HG02981 (cell line): ENCODE measurements around the gene SIRT7.
"Not testable (repeated sequence)": the region's sequence is repeated elsewhere in the genome, so short reads cannot be mapped to it uniquely, and the experiment has no call there.

ENCODE experiments used
- ATAC-seq: cut with Tn5 transposase; IDR thresholded peaks from one replicate; pipeline ENCODE4 v1.9.1; 2021; ENCODE audit warnings: mild to moderate bottlenecking, moderate library complexity; ENCODE audit not compliant: unreplicated experiment

SIRT7 gene

GRCh38 chr17:81955058-81955681 lies 37.2 kb upstream of the SIRT7 start:
- no peak for ATAC-seq

DNA sequence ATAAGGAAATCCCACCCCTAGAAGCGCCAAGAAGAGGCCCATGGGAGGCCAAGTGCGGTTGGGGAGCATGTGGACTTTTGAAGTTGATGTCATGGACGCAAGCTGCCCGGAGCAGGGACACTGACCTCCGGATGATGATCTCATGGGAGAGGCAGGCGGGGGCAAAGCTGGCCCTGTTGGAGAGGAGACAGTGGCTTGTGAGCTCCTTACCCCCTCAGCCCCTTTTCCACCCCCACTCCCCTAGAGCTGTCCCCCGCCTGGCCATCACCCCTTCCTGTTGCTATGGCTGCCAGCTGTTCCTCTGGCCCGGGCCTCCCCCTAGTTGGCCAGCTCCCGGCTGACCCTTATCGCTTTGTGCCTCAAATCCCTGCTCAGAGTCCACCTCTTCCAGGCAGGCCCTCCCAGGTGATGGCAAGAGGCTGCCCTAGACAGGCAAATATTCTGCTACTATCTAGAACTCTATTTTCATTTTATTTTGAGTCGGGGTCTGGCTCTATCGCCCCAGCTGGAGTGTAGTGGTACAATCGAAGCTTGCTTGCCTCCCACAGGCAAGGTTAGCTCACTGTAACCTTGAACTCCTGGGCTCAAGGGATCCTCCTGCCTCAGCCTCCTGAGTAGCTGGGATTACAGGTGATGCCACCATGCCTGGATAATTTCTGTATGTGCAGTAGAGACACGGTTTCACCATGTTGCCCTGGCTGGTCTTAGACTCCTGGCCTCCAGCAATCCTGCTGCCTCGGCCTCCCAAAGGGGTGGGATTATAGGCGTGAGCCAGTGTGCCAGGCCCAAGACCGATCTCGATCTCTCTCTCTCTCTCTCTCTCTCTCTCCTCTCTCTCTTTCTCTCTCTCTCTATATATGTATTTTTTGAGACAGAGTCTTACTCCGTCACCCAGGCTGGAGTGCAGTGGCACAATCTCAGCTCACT lies 36.4 kb upstream of the SIRT7 start:
- ATAC-seq: no peak

DNA sequence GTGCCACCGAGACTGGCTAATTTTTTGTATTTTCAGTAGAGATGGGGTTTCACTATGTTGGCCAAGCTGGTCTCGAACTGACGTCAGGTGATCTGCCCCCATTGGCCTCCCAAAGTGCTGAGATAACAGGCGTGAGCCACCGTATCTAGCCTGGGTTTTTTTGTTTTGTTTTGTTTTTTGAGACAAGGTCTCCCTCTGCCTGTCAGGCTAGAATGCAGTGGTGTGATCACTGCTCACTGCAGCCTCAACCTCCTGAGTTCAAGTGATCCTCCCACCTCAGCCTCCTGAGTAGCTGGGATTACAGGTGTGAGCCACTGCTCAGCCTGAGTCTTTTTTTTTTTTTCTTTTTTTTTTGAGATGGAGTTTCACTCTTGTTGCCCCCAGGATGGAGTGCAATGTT lies 35.5 kb upstream of the SIRT7 start:
- ATAC-seq: not testable (repeated sequence)

GRCh38 chr17:81952792-81953228 lies 34.8 kb upstream of the SIRT7 start:
- ATAC-seq: no peak

GRCh38 chr17:81951785-81952684 lies 34.1 kb upstream of the SIRT7 start:
- ATAC-seq: no peak

GRCh38 chr17:81950501-81950900 lies 32.5 kb upstream of the SIRT7 start:
- no peak for ATAC-seq

DNA sequence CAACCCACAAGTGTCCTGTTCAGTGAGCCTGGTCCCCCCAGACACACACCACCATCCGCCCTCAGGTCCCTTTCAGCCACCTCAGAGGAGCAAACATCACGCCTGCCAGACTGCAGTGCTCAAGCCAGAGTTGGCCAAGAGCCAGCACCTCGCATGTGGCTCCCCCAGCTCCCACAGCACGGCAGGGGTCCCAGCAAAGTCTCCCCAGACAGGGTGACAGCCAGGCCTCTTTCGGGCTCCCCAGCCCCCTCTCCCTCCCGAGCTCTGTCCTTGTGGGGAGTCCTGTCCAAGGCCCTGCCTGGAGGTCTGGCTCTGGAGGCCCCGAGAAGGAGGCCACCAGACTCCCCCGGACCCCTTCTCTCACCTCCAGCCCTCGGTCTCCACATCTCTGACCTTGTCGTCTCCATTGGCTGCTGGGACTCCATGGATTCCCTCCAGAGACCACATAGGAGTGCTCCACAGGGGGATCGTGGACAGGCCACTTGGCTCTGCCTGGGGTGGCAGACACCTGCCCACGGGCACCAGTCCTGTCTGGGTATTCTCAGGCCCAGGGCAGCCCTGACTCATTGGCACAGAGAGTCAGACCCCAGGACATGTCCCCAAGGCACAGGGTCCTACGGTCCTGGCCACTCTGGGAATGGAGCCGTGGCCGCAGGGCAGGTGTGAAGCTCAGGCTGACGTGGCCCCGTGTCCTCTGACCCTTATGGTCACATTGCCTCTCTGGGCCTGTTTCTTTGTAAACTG lies 30.8 kb upstream of the SIRT7 start:
- ATAC-seq: no peak

DNA sequence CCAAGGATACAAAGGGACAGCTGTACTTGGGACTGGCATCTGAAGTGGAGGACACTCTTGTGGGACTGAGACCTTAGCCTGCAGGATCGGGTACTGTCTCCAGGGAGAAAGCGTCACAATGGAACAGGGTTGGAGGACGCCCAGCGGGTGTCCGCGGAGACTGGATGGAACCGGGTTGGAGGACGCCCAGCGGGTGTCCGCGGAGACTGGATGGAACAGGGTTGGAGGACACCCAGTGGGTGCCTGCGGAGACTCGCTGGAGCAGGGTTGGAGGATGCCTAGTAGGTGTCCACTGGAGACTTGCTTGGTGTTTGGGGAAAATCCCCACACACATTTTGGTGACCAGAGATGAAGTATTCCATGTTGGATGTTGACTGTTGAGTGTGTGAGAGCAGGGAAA lies 29.2 kb upstream of the SIRT7 start, which contains the start of gene MYADML2:
MYADML2 (minus strand) TSS at position 45 of the 400 bp plus-strand sequence. CDS start 5,492 bp downstream, outside the sequence.
- ATAC-seq: no peak

- no peak for ATAC-seq
Observed at GRCh38 chr17:81944858-81945257, 26.9 kb upstream of the SIRT7 start.

DNA sequence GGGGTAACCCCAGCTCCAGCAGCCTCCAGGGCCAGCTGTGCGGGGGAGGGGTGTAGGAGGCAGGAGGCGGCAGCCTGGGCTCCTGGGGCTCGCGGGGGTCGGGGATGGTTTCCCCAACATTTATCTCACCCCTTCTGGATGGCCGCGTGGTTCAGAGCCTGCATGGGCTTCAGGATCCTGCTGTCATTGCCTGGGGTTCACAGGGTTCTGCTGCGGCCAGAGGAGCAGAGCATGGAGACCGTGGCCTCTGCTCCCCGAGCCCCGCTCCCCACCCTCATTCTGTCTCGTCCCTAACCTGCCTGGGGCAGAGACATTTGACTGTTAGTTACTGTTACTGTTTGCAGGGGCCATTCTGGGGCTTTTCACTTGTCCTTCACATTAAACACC lies 24.2 kb upstream of the SIRT7 start:
- no peak for ATAC-seq

GRCh38 chr17:81941484-81942166 lies 23.6 kb upstream of the SIRT7 start:
- no peak for ATAC-seq

DNA sequence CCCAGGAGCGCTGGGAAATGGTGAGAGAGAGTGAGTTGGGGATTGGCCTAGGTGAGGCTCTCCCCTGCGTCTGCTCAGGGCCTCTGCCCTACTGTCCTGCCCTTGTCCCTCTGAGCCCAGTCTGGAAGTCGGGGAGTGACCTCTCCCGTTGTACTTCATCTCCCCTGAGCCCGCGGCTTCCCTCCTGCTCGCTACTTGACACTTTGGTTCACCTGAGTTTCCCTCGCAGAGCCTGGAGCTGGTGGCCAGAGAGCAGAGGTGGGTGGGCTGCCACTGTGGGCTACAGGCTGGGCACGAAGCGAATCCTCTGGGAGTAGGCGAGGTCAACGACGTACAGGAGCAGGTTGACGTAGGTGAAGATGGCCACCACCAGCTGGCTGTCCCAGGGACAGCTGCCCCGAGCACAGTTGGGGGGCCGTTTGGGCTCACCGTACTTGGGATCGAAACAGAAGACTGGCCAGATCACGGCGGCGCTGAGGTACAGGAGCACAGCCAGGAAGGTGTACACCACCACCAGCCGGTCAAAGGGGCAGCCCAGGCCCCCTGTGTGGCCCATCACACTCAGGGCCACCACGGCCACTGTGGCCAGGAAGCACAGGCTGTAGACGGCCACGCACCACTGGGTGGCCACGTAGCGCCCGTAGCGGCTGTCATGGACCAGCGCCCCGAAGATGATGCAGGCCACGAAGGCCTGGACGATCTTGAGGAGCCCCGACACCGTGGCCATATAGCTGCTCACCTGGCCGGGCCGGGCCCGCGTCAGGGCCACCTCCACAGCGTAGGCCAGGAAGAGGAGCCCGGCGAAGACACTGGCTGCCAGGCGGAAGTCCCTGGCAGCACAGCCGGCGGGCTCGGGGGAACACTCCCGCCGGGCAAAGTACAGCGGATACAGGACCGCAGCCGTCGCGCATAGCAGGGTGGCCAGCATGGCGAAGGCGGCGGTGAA lies 22.8 kb upstream of the SIRT7 start:
- ATAC-seq: no peak

- no peak for ATAC-seq
Observed at GRCh38 chr17:81939881-81940385, 22.0 kb upstream of the SIRT7 start.

GRCh38 chr17:81939218-81939617 lies 21.2 kb upstream of the SIRT7 start:
- ATAC-seq: no peak

GRCh38 chr17:81935709-81936084 lies 17.7 kb upstream of the SIRT7 start:
- no peak for ATAC-seq

DNA sequence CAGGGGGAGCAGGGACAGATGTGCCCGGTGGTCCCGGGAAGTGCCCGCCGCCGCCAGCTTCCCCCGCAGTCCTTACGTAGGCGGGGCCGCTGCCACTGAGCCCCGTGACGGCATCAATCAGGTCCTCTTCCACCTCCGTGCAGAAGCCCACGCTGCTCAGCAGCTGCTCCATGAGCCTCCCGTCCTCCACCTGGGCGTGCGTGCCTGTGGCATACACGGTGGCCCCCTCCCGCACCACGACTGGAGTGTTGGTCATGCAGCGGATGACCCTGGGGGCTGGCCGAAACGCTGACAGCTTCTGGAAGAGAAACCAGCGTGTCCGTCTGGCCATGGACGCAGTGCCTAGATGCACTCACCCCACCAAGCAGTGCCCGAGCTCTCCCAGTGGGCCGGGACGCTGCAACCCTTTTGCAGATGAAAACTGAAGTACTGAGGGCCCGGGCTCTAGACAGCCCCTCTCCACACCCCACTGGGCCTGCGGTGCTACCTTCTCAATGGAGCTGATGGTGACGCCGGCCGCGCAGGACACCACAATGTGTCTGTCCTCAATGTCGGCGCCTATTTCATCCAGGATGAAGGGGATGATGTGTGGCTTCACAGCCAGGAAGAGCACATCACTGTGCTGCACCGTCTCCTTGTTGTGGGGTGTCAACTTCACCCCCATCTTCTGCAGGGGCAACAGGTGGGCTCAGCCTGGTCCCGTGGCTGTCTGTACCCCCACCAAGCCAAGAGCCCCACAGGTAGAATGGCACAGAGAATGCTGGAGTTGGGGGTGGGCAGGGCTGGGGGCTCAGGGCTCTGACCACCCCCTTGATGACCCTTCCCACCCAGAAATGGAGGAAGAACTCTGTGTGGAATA lies 17.1 kb upstream of the SIRT7 start:
- no peak for ATAC-seq

DNA sequence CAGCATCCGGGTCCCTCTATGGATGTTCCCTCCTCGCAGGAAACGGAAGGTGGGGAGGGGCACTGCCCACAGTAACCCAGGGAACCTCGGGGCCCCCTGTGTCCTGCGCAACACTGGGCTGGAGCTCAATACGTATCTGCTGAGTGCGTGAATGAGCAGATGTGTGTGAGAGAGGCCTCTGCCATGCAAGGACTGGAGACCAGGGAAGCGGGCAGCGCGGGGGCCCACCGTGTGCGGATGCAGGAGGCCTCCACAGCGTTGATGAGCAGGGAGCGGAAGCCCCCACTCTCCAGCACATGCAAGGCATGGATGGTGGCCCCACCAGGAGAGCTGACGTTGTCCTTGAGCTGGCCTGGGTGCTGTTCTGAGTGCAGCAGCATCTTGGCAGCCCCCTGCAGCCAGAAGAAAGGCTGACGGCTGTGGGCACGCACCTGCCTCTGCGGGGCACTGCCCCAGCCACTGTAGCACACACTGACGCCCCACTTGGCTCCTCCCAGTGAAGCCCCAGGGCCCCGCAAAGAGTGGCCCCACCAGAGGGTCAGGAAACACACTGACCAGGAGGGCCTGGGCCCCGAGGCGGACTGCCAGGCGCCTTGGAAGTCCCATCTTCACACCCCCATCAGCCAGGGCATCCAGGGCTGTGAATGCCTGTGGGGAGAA lies 16.3 kb upstream of the SIRT7 start:
- ATAC-seq: no peak
